Parathyroid adenoma (tissue), 2 donors: ENCODE results near the gene HCCS.

Experiments
- H2AFZ ChIP-seq: fragments of 300-600 bp; sonication (generic); one replicate; pipeline ENCODE4 v1.7.0; 2017; ENCODE audit warnings: antibody characterized with exemption, mild to moderate bottlenecking
- H3K27ac ChIP-seq: fragments of 300-600 bp; sonication (generic); one replicate; pipeline ENCODE4 v1.7.0; 2017
- H3K27me3 ChIP-seq: fragments of 300-600 bp; sonication (generic); one replicate; pipeline ENCODE4 v1.7.0; 2017; ENCODE audit warnings: low read length; ENCODE audit not compliant: control insufficient read depth, insufficient read depth
- H3K36me3 ChIP-seq: fragments of 300-600 bp; sonication (generic); one replicate; pipeline ENCODE4 v1.7.0; 2017; ENCODE audit warnings: low read length; ENCODE audit not compliant: control insufficient read depth, insufficient read depth
- H3K4me1 ChIP-seq: fragments of 300-600 bp; sonication (generic); one replicate; pipeline ENCODE4 v1.7.0; 2017; ENCODE audit warnings: control low read depth
- H3K4me2 ChIP-seq: fragments of 300-600 bp; sonication (generic); one replicate; pipeline ENCODE4 v1.7.0; 2017; ENCODE audit warnings: low read length
- H3K4me3 ChIP-seq: fragments of 300-600 bp; sonication (generic); one replicate; pipeline ENCODE4 v1.7.0; 2017; ENCODE audit warnings: low read depth, low read length
- H3K79me2 ChIP-seq: fragments of 300-600 bp; sonication (generic); one replicate; pipeline ENCODE4 v1.7.0; 2017; ENCODE audit warnings: control low read depth
- H3K9ac ChIP-seq: fragments of 300-600 bp; sonication (generic); one replicate; pipeline ENCODE4 v1.7.0; 2017; ENCODE audit warnings: mild to moderate bottlenecking
- H3K9me3 ChIP-seq: fragments of 300-600 bp; sonication (generic); one replicate; pipeline ENCODE4 v1.7.0; 2017; ENCODE audit warnings: low read length; ENCODE audit not compliant: control insufficient read depth
- CTCF ChIP-seq: fragments of 300-600 bp; sonication (generic); IDR thresholded peaks from one replicate; pipeline ENCODE4 v1.7.0; 2017; ENCODE audit warnings: antibody characterized with exemption, mild to moderate bottlenecking
- donor health status: primary hyperparathyroidism.

Gene HCCS

GRCh38 chrX:11172415-11172814 is 61.3 kb downstream of the HCCS start:
- Histone ChIP-seq H3K4me3 (no peak overlapping the region), H3K4me1 (no peaks in the 10 kb centered on the region)
- no peak for TF ChIP-seq CTCF

More at GRCh38 chrX:11172415-11172814, 61.3 kb downstream of the HCCS start:
- Histone ChIP-seq H3K36me3 (no peaks in the 10 kb centered on the region), H3K9me3 (no peaks in the 10 kb centered on the region), H3K9ac (no peak overlapping the region), H2AFZ (no peak overlapping the region), H3K79me2 (no peaks in the 10 kb centered on the region), H3K27me3 (no peaks in the 10 kb centered on the region), H3K4me2 (no peak overlapping the region), H3K27ac (no peak overlapping the region)
